ENCODE data around the gene SF3A2.
"Not testable (repeated sequence)": the region's sequence is repeated elsewhere in the genome, so short reads cannot be mapped to it uniquely, and the experiment has no call there.

SF3A2 gene

DNA sequence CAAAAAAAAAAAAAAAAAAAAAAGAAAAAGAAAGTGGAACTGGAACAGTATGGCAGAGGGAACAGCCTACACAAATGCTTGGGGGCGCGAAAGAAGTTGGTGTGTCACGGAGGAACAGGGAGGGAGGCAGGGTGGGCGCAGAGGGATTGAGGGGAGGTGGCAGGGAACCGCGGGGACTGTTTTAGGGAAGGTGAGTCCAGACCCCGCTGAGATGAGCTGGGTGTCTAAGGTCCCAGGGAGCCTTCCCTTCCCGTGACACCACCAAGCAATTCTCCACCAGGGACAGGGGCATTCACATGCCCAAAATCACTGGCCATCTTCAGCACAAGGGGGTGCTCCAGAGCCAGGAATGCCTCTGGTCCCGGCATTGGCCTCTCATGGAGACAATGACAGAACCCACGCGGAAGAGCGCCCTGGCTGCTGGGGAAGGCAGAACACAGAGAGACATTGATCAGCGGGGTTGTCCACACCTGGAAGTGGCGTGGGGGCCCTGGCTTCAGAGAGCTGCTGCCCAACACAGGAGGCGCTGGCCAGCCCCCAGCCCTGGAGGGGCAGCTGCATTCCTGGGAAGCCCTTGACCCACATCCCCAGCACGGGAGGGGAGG, 38.4 kb downstream of the SF3A2 start:
- peak; percentile 56 for DNase-seq
- ATAC-seq = no peak

GRCh38 chr19:2275588-2276428, 39.2 kb downstream of the SF3A2 start:
- ATAC-seq = no peak
- no peak for DNase-seq

- DNase-seq = no peak
- no peak for ATAC-seq
These were observed 39.9 kb downstream of the SF3A2 start for GRCh38 chr19:2276429-2276986.

GRCh38 chr19:2277138-2277537, 40.5 kb downstream of the SF3A2 start:
- ATAC-seq = no peak
- DNase-seq = no peak

DNA sequence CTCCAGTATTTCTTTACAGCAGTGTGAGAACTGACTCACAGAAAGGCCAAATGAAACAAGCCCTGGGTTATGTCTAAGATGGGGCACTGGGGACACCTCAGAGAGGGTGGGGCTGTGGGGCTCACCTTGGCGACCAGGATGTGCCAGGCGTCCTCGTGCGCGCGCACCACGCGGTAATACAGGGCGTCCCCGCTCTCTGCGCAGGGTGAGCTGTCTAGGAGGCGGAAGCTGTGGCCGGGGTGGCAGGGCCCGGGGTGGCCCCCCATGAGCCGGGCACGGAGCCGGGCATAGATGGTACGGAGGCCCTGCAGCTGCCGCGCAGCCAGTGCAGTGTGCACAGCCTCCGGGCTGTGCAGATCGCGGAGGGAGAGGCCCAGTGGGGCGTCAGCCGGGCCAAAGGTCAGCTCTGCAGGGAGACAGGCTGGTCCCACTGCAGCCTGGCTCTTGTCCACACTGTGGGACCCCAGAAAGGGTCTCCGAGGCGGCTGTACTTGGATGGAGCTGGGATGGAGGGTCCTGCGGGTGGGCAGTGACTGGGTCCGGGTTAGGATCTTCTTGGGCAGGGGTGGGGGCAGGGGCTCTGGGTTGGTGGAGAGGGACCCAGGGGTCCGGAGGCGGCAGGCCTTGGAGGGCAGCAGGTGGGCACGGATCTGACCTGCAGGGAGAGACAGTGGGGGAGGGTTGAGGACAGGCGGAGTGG, 42.0 kb downstream of the SF3A2 start:
- no peak for ATAC-seq
- DNase-seq = no peak

GRCh38 chr19:2280633-2281264, 44.1 kb downstream of the SF3A2 start:
- no peak for ATAC-seq
- no peak for DNase-seq

DNA sequence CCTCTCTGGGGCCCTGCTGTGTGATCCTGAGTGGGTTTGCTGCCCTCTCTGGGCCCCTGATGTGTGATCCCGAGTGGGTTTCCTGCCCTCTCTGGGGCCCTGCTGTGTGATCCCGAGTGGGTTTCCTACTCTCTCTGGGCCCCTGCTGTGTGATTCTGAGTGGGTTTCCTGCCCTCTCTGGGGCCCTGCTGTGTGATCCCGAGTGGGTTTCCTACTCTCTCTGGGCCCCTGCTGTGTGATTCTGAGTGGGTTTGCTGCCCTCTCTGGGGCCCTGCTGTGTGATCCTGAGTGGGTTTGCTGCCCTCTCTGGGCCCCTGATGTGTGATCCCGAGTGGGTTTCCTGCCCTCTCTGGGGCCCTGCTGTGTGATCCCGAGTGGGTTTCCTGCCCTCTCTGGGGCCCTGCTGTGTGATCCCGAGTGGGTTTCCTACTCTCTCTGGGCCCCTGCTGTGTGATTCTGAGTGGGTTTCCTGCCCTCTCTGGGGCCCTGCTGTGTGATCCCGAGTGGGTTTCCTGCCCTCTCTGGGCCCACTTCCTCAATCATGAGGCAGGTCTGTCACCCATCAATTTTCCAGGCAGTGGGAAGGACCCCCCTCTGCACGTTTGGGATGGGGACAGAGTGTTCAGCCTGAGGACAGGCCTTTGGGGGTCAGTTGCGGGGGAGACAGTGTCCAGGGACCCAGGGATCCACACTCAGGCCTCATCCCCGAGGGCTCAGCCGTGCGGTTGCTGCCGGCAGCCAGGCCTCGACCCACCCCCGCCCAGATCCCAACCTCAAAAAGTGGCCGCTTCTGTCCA, 44.8 kb downstream of the SF3A2 start:
- ATAC-seq, DNase-seq: not testable (repeated sequence)

- DNase-seq (peak; percentile 57), ATAC-seq (peak; percentile 21)
These were observed 45.6 kb downstream of the SF3A2 start, which contains the start of gene PEAK3 for GRCh38 chr19:2282062-2282861. Gene PEAK3 (minus strand): TSS chr19:2282175. CDS start chr19:2280931, 1,244 bp downstream.

GRCh38 chr19:2282862-2283237, 46.2 kb downstream of the SF3A2 start:
- ATAC-seq (no peak), DNase-seq (no peak)

DNA sequence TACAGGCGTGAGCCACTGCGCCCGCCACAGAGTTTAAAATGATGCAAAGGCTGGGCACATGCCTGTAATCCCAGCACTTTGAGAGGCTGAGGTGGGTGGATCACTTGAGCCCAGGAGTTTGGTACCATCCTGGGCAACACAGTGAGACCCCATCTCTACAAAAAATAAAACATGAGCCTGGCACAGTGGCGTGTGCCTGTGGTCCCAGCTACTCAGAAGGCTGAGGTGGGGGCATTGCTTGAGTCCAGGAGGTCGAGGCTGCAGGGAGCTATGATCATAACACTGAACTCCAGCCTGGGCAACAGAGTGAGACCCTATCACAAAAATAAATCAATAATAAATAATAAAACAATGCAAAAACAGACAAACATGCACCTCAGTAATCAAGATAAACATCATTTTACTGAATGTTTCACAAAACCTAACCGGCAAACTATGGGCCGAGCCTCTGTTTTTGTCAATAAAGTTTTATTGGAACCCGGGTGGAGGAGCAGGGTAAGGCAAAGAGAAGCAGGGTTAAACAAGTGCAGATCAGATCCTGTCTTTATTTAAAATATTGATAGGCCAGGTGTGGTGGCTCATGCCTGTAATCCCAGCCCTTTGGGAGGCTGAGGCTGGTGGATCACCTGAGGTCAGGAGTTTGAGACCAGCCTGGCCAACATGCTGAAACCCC, 47.3 kb downstream of the SF3A2 start:
- no peak for ATAC-seq

GRCh38 chr19:2286402-2287140, 49.9 kb downstream of the SF3A2 start:
- ATAC-seq = no peak
- no peak for DNase-seq

More for the DNA sequence above, 47.3 kb downstream of the SF3A2 start:
- DNase-seq = no peak

DNA sequence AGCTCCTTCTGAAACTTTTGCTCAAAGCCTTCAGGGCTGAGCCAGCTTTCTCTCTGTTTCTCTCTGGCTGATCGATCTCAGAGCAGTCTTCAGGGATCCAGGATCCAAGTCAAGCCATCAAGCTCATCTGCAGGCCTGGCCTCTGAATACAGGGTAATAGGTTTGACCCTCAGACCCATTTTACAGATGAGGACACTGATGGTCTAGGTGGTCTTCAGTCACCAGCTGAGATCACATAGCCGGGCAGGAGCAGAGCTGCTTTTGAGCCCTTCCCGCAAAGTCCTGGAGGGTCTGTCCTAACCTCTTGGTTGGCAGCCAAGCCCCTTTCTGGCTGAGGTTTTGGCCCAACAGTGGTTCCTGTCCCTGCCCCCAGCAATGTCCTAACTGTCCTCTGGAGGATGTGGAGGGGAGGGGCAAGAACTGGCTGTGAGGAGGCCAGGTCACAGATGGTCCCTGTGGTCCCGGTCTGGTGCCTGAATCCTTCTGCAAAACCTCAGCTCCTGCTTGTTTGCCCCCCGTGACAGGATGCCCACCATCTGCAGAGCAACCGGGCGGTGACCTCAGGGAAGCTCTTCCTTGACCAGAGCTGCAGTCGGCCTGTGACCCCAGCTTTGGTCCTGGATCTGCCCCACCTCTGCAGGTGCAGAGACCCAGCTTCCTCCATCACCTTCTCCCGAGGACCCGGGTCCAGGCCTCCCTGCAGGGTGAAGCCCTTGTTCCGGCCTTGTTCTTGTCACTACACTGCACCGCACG, 51.1 kb downstream of the SF3A2 start:
- no peak for ATAC-seq

DNA sequence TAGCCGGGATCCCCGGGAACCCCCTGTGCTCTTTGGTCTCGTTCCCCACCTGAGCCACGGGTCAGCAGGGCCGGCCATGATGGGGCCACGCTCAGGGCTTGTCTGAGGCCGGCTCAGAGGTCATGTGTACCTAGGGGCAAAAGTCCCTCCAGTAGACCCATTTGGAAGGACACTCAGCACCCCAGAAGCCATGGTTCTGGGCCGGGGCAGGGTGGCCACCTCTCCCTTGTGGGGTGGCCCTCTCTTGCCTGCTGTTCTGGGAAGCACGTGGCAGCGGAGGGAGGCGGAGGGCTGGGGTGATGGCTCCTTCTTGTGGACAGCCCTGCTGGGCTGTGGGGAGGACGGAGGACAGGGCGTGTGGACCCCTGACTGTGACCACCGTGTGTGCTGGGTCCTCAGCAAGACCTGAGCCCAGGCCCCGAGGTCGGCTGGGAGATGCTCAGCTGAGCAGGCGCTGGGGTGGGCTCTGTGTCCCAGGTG, 51.8 kb downstream of the SF3A2 start:
- no peak for DNase-seq
- no peak for ATAC-seq

More for the DNA sequence above, 51.1 kb downstream of the SF3A2 start:
- DNase-seq = no peak

GRCh38 chr19:2288818-2289713, 52.4 kb downstream of the SF3A2 start:
- ATAC-seq (no peak), DNase-seq (no peak)

DNA sequence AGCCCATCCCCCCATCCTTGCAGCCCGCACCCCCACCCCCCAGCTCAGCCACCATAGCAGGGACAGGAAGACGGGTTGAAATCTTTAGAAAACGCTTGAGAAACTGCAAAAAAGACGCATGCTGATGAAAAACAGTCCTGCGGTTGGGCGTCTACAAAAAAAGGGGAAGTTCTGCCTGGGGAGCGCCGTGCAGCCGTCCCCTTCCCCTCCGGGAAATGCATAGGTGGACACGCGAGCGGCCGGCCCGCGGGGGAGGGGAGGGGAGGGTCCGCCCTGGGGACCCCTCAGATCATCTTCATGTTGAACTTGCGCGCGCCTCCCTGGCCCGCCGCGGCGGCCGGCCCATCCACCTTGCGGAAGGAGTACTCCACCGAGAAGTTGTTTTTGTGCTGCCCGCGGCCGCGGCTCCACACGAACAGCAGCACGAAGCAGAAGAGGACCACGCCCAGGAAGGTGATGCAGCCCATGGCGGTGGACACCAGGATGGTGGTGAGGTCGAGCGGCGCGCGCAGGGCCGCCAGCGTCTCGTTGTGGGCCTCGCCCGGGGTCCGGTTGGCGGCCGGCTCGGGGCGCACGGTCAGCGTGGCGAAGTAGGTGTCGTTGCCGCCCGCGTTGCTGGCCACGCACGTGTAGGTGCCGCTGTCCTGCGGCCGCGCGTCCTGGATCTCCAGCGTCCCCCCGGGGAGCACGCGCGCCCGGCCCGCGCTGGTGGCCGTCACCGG, 53.3 kb downstream of the SF3A2 start:
- DNase-seq (peak; percentile 50), ATAC-seq (peak; percentile 20)

DNA sequence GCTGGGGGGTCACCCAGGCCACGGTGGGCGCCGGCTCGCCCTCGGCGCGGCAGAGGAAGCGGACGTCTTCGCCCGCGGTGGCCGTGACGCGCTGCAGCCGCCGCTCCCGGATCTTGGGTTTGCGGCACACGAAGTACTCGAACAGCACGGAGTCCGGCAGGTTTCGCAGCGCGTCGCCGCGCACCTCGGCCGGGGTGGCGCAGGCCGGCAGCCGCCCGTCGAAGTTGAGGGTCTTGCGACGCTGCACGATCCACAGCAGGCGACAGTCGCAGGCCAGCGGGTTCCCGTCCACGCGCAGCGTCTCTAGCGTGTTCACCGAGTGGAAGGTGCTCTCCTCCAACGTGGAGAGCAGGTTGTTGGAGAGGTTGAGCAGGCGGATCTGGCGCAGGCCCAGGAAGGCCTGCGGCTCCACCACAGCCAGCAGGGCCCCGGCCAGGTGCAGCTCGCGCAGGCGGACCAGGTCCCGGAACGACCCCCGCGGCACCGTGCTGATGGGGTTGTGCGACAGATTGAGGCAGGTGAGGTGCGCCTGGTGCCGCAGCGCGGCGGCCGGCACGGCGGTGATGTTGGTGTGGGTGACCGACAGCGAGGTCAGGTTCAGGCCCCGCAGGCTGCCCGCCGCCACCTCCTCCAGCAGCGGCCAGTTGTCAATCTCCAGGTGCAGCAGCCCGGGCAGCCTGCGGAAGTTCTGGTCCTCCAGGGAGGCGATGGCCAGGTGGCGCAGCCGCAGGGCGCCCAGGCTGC, 54.0 kb downstream of the SF3A2 start:
- ATAC-seq (no peak), DNase-seq (no peak)

Measured in stimulated activated naive CD8-positive, alpha-beta T cell treated with anti-CD3 and anti-CD28 coated beads, Interleukin-15, Interleukin-2, amounts not matched to agents 100 U/mL and 50 U/mL, for 24 hours (primary cell).